AG04450 (cell line): Measurements from ENCODE around the gene CELA3B. TPM values are rescaled to one million over a fixed set of nuclear protein-coding genes. Genes with fewer than 3 reads are reported as not detected.
"Not testable (repeated sequence)": the region's sequence is repeated elsewhere in the genome, so short reads cannot be mapped to it uniquely, and the experiment has no call there.

ENCODE experiments used
- CTCF ChIA-PET: fragments of 300-600, 350-600 bp; formaldehyde crosslinking; extraction: SDS; loops from one replicate; lab custom pipeline; 2022; ENCODE audit warnings: antibody characterized with exemption, inconsistent platforms; lab: Charles Lee
- POLR2A ChIA-PET: fragments of 350-600 bp; formaldehyde crosslinking; extraction: SDS; loops from one replicate; lab custom pipeline; 2021; ENCODE audit warnings: antibody characterized with exemption, inconsistent platforms; lab: Yijun Ruan, JAX
- DNase-seq: peaks from one replicate; pipeline ENCODE4 v3.0.0-alpha.2; 2011; ENCODE audit warnings: low read depth, low spot score
- H3K27ac ChIP-seq: one replicate; pipeline ENCODE4 v1.5.1; 2012; ENCODE audit warnings: low read depth, low read length, control low read depth
- H3K27me3 ChIP-seq: one replicate; pipeline ENCODE4 v1.6.0; 2012; ENCODE audit warnings: low read length; ENCODE audit not compliant: control insufficient read depth, insufficient read depth
- H3K4me3 ChIP-seq: 2 replicates; pipeline ENCODE4 v1.5.1; 2011; ENCODE audit warnings: mild to moderate bottlenecking, low read depth, low read length, control low read depth
- H3K9me3 ChIP-seq: 2 replicates; pipeline ENCODE4 v1.5.1; 2012; ENCODE audit warnings: low read length; ENCODE audit not compliant: control insufficient read depth, insufficient read depth
- CTCF ChIP-seq: IDR thresholded peaks from 2 replicates; pipeline ENCODE4 v1.5.1; 2011; ENCODE audit warnings: low read depth, low read length, control low read depth, inconsistent platforms
- polyA plus RNA-seq: library from polyadenylated mRNA; depleted of rRNA; stranded (reverse); fragments of >200 nt; gene quantifications from 2 replicates; pipeline ENCODE4 v1.2.3, GENCODE V29; 2011

The CELA3B gene
- polyA plus RNA-seq, 1 experiment = not detected

- H3K4me3 ChIP-seq = no peak overlapping the region
- H3K9me3 ChIP-seq = no peaks in the 10 kb centered on the region
- POLR2A ChIA-PET = interaction anchor here (0.6 kb wide), 1 partner anchor 56 kb away, joined by 3 read pairs; no protein-coding TSS in a partner anchor
- DNase-seq = no peak
- no peak overlapping the region for H3K27ac ChIP-seq
- H3K27me3 ChIP-seq = no peaks in the 10 kb centered on the region
- CTCF ChIA-PET = no interaction called here
- no peak for TF ChIP-seq CTCF
These were observed 10.4 kb upstream of the CELA3B start for GRCh38 chr1:21966247-21967000.

GRCh38 chr1:21967216-21967615 lies 9.6 kb upstream of the CELA3B start:
- CTCF ChIA-PET, DNase-seq, H3K4me3 ChIP-seq, H3K27ac ChIP-seq, H3K9me3 ChIP-seq, H3K27me3 ChIP-seq: not testable (repeated sequence)
- POLR2A ChIA-PET = interaction anchor here (0.6 kb wide), 1 partner anchor 55 kb away, joined by 3 read pairs; no protein-coding TSS in a partner anchor

- CTCF ChIA-PET, POLR2A ChIA-PET, H3K9me3 ChIP-seq, H3K27ac ChIP-seq, H3K4me3 ChIP-seq, DNase-seq, H3K27me3 ChIP-seq: not testable (repeated sequence)
These were observed 7.8 kb upstream of the CELA3B start for GRCh38 chr1:21969066-21969465.

- POLR2A ChIA-PET, CTCF ChIA-PET, H3K27me3 ChIP-seq, H3K4me3 ChIP-seq, H3K9me3 ChIP-seq, H3K27ac ChIP-seq, DNase-seq: not testable (repeated sequence)
These were observed 6.3 kb upstream of the CELA3B start for GRCh38 chr1:21970523-21970922.

GRCh38 chr1:21972973-21973441 lies 3.8 kb upstream of the CELA3B start:
- H3K27me3 ChIP-seq, H3K4me3 ChIP-seq, DNase-seq, H3K9me3 ChIP-seq, H3K27ac ChIP-seq, CTCF ChIA-PET, POLR2A ChIA-PET: not testable (repeated sequence)

- DNase-seq, POLR2A ChIA-PET, H3K27ac ChIP-seq, H3K27me3 ChIP-seq, CTCF ChIA-PET, H3K9me3 ChIP-seq, H3K4me3 ChIP-seq: not testable (repeated sequence)
These were observed 2.9 kb upstream of the CELA3B start for GRCh38 chr1:21973948-21974347.

GRCh38 chr1:21974699-21975098 lies 2.1 kb upstream of the CELA3B start:
- H3K9me3 ChIP-seq, POLR2A ChIA-PET, CTCF ChIA-PET, H3K27ac ChIP-seq, DNase-seq, H3K4me3 ChIP-seq, H3K27me3 ChIP-seq: not testable (repeated sequence)

GRCh38 chr1:21975296-21975695 lies 1.5 kb upstream of the CELA3B start:
- H3K4me3 ChIP-seq, DNase-seq, POLR2A ChIA-PET, H3K27ac ChIP-seq, H3K27me3 ChIP-seq, H3K9me3 ChIP-seq, CTCF ChIA-PET: not testable (repeated sequence)

- H3K27me3 ChIP-seq, H3K9me3 ChIP-seq, CTCF ChIA-PET, H3K4me3 ChIP-seq, H3K27ac ChIP-seq, DNase-seq, POLR2A ChIA-PET: not testable (repeated sequence)
These were observed 1.4 kb downstream of the CELA3B start for GRCh38 chr1:21978209-21978608.

- CTCF ChIA-PET = not testable (repeated sequence)
These were observed 3.8 kb downstream of the CELA3B start for GRCh38 chr1:21980515-21981220.

GRCh38 chr1:21981253-21981652 lies 4.4 kb downstream of the CELA3B start:
- H3K27ac ChIP-seq, H3K27me3 ChIP-seq, CTCF ChIA-PET, DNase-seq, H3K4me3 ChIP-seq, POLR2A ChIA-PET, H3K9me3 ChIP-seq: not testable (repeated sequence)

More at GRCh38 chr1:21980515-21981220, 3.8 kb downstream of the CELA3B start:
- H3K27me3 ChIP-seq, H3K4me3 ChIP-seq, H3K27ac ChIP-seq, POLR2A ChIA-PET, H3K9me3 ChIP-seq, DNase-seq: not testable (repeated sequence)
